DOHH2 (cell line): ENCODE measurements around the gene KIF26B.

Source experiments
- H3F3A ChIP-seq: fragments of 200-600 bp; sonication (generic), shearing (Covaris generic); 2 replicates; pipeline ENCODE4 v1.6.0; 2016; ENCODE audit warnings: antibody characterized with exemption, mild to moderate bottlenecking; ENCODE audit not compliant: control insufficient read depth, insufficient read depth
- H3K27ac ChIP-seq: fragments of 200-600 bp; sonication (generic); 2 replicates; pipeline ENCODE4 v1.5.1; 2014; ENCODE audit warnings: low read depth, mild to moderate bottlenecking, low read length, moderate library complexity
- H3K27me3 ChIP-seq: fragments of 200-600 bp; sonication (generic); 2 replicates; pipeline ENCODE4 v1.6.1; 2014; ENCODE audit warnings: mild to moderate bottlenecking, low read length, mixed read lengths; ENCODE audit not compliant: control insufficient read depth
- H3K36me3 ChIP-seq: fragments of 200-600 bp; sonication (generic); 2 replicates; pipeline ENCODE4 v1.6.1; 2014; ENCODE audit warnings: mild to moderate bottlenecking, low read length, moderate library complexity, mixed read lengths; ENCODE audit not compliant: control insufficient read depth
- H3K4me1 ChIP-seq: fragments of 200-600 bp; sonication (generic); 2 replicates; pipeline ENCODE4 v1.6.1; 2014; ENCODE audit warnings: mild to moderate bottlenecking, low read length, mixed read lengths; ENCODE audit not compliant: control insufficient read depth
- H3K4me2 ChIP-seq: fragments of 200-600 bp; sonication (generic); 2 replicates; pipeline ENCODE4 v1.6.0; 2014; ENCODE audit warnings: mild to moderate bottlenecking, low read length, moderate library complexity
- H3K4me3 ChIP-seq: fragments of 200-600 bp; sonication (generic); 2 replicates; pipeline ENCODE4 v1.5.1; 2014; ENCODE audit warnings: mild to moderate bottlenecking, low read length, mixed read lengths
- H3K79me2 ChIP-seq: fragments of 200-600 bp; sonication (generic); 2 replicates; pipeline ENCODE4 v1.6.1; 2014; ENCODE audit warnings: mild to moderate bottlenecking, low read length, mixed read lengths; ENCODE audit not compliant: control insufficient read depth
- H3K9me2 ChIP-seq: fragments of 200-600 bp; sonication (generic); replicated peaks from 2 replicates; pipeline ENCODE4 v1.6.1; 2014; ENCODE audit warnings: mild to moderate bottlenecking, low read length, mixed read lengths; ENCODE audit not compliant: control insufficient read depth
- H3K9me3 ChIP-seq: fragments of 200-600 bp; sonication (generic); 2 replicates; pipeline ENCODE4 v1.6.1; 2014; ENCODE audit warnings: antibody characterized with exemption, low read length, mixed read lengths; ENCODE audit not compliant: control insufficient read depth, insufficient read depth
- H4K20me1 ChIP-seq: fragments of 200-600 bp; sonication (generic); 2 replicates; pipeline ENCODE4 v1.6.0; 2014; ENCODE audit warnings: low read depth, mild to moderate bottlenecking, antibody characterized with exemption, low read length, moderate library complexity; ENCODE audit not compliant: control insufficient read depth, insufficient read depth
- CTCF ChIP-seq: fragments of 200-600 bp; sonication (generic); IDR thresholded peaks from one replicate; pipeline ENCODE4 v1.5.1; 2014; ENCODE audit warnings: antibody characterized with exemption, mild to moderate bottlenecking, low read depth, low read length; ENCODE audit not compliant: poor library complexity, severe bottlenecking
- EZH2phosphoT487 ChIP-seq: fragments of 200-600 bp; sonication (generic); IDR thresholded peaks from 2 replicates; pipeline ENCODE4 v1.6.1; 2017; ENCODE audit warnings: borderline replicate concordance, mild to moderate bottlenecking, antibody characterized with exemption, low read length, moderate library complexity, mixed read lengths

The KIF26B gene

GRCh38 chr1:245160288-245160687 is 5.5 kb downstream of the KIF26B start:
- no peaks in the 10 kb centered on the region for H4K20me1 ChIP-seq
- no peaks in the 10 kb centered on the region for H3K36me3 ChIP-seq
- H3K27ac ChIP-seq: no peak overlapping the region
- H3K79me2 ChIP-seq: no peaks in the 10 kb centered on the region
- TF ChIP-seq CTCF: no peak
- TF ChIP-seq EZH2phosphoT487: no peak
- no peaks in the 10 kb centered on the region for H3F3A ChIP-seq
- H3K9me3 ChIP-seq: no peaks in the 10 kb centered on the region
- H3K4me1 ChIP-seq: peaks cover 15% of the 10 kb centered on the region
- no peak overlapping the region for H3K4me2 ChIP-seq
- peaks cover 50% of the 10 kb centered on the region for H3K27me3 ChIP-seq
- no peak overlapping the region for H3K4me3 ChIP-seq
- no peaks in the 10 kb centered on the region for H3K9me2 ChIP-seq

- H3K4me3 ChIP-seq: no peak overlapping the region
- no peaks in the 10 kb centered on the region for H4K20me1 ChIP-seq
- TF ChIP-seq EZH2phosphoT487: no peak
- TF ChIP-seq CTCF: no peak
- no peaks in the 10 kb centered on the region for H3K9me3 ChIP-seq
- peaks cover 48% of the 10 kb centered on the region for H3K27me3 ChIP-seq
- no peak overlapping the region for H3K4me2 ChIP-seq
- H3F3A ChIP-seq: no peaks in the 10 kb centered on the region
- peaks cover 9% of the 10 kb centered on the region for H3K4me1 ChIP-seq
- H3K79me2 ChIP-seq: no peaks in the 10 kb centered on the region
- no peaks in the 10 kb centered on the region for H3K9me2 ChIP-seq
- no peak overlapping the region for H3K27ac ChIP-seq
- H3K36me3 ChIP-seq: no peaks in the 10 kb centered on the region
Measured at GRCh38 chr1:245160741-245161400, 6.1 kb downstream of the KIF26B start.

GRCh38 chr1:245161866-245162265 is 7.1 kb downstream of the KIF26B start:
- Histone ChIP-seq H3K4me1 (peaks cover 4% of the 10 kb centered on the region), H3K27ac (no peak overlapping the region), H3K9me2 (no peaks in the 10 kb centered on the region), H3K4me2 (no peak overlapping the region), H3K9me3 (no peaks in the 10 kb centered on the region), H4K20me1 (no peaks in the 10 kb centered on the region), H3K36me3 (no peaks in the 10 kb centered on the region), H3K27me3 (peaks cover 45% of the 10 kb centered on the region), H3K4me3 (no peak overlapping the region), H3K79me2 (no peaks in the 10 kb centered on the region), H3F3A (no peaks in the 10 kb centered on the region)
- TF ChIP-seq EZH2phosphoT487 (no peak), CTCF (no peak)
